NCI-H446 treated with DMSO at 0.1 percent for 48 hours (cell line): ENCODE results near the gene COL10A1.

ENCODE experiments used
- DNase-seq: peaks from one replicate; lab custom pipeline; 2025; lab: John Stamatoyannopoulos, UW

Gene COL10A1

DNA sequence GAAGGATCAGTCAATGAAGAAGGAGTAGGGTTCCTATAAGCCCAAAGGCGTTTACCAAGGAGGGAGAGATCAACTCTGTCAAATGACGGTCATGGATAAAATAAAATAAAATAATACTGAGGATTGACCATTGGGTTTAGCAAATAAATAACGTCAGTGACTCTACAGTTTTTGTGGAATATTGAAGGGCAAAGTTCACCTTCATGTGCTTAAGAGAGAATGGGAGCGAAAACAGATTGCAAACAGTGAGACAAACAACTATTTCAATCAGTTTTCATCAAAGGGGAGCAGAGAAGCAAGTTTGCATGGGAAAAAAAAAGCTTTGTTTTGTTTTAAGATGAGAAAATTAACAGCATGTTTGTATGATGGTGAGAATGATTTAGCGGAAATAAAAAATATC, 42.9 kb downstream of the COL10A1 start:
- DNase-seq: no peak

DNA sequence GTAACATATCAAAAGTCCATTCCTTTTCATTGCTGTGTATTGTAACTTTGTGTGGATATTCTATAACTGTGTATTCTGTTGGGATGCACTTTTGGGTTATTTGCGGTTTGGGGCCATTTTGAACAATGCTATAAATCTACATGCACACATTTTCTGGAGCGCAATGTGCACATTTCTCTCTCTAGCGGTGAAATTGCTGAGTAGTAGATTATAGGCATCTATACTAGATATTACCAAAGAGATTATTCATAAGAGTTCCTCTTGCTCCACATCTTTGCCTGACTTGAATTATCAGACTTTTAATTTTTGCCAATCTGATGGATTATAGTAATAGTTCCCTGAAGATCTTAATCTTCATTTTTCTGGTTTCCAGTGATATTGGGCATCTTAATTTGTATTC, 47.0 kb downstream of the COL10A1 start:
- DNase-seq: no peak

DNA sequence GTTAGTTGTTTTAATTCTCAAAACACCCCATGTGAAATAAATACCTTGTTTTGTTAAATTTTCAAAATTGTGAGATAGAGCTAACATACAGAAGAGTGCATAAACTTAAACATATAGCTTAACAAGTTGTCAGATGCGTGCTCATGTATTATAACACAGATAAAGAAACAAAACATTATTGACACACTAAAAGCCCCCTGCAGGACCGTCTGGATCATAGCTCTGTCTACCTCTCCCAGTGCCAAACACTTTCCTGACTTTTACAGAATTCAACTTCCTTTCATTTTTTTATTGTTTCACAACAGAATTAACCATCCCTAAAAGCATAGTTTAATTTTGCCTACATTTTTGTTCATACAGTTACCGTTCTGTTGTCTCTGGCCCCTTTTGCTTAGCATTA, 47.4 kb downstream of the COL10A1 start:
- DNase-seq: no peak

DNA sequence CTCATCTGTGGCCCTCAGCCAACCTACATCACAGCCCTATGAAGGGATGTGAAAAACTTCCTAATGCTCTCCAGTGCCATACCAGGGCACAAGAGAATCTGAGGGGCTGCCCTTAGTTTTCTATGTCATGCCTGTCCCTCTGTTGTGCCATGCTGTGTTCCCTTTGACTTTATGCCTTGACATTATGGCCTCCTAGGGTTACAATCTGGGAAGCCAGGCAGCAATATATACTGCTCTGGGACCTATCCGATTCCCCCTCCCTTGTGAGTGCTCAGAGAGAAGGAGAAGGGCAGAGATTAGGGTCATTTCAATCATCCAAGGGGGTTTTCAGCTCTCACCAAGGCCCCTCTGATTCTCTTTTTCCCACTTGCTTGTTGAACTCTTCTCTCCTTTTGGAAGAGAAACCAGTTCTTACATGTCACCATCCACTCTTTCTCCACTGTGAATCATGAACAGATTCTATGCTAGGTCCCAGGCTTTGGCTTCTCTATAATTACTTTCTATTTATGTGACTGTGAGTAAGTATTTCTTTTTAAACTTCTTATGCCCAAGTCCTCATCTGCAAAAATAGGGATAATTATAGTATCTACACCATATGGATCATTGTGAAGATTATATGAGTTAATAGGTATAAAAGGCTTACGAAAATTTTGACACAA, 51.1 kb downstream of the COL10A1 start:
- no peak for DNase-seq

DNA sequence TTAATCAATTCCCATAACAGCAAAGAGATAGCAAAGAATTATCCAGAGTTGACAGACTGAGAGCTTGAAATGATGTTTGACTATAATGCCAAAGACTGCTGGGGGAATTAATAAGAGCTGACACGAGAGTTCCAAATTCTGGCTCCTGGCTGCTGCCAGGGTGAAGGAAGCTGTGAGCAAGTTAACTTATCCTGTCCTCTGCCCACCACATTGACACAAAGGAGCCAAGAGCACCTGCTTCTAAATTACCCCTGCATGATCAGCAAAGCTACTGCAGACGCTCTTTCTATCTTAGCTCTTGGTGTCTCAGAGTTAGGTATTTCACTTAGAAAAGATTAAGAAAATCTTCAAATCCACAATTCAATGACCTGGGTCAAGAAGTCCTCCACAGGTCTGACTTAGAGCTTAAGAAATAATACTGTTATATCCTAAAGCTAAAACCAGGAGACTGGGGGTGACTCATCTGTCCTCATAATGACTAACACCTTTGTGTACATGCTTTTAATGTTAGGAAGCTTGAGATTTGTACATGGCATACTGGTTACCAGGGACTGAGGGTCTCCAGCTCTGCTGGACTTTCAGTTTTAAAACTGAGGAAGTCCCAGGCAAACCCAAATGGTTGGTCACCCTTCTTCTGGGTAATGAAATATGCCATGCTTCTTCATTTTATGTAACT, 52.0 kb downstream of the COL10A1 start:
- DNase-seq: no peak

DNA sequence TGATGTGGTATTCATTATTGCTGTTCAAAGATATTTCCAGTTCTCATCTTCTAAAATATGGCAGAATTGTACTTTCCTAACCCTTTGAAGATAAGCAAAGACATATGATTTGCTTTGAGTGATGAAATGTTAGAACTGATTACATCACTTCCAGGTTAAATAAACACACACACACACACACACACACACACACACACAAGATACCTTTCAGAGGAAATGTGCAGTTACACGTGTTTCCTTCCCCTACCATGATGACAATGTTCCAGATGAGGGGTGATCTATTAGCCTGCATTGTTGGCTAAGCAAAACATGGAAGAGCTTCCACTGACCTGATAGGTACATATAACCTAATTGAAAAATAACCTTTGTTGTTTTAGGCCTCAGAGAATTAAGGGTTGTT, 53.6 kb downstream of the COL10A1 start:
- DNase-seq: no peak

DNA sequence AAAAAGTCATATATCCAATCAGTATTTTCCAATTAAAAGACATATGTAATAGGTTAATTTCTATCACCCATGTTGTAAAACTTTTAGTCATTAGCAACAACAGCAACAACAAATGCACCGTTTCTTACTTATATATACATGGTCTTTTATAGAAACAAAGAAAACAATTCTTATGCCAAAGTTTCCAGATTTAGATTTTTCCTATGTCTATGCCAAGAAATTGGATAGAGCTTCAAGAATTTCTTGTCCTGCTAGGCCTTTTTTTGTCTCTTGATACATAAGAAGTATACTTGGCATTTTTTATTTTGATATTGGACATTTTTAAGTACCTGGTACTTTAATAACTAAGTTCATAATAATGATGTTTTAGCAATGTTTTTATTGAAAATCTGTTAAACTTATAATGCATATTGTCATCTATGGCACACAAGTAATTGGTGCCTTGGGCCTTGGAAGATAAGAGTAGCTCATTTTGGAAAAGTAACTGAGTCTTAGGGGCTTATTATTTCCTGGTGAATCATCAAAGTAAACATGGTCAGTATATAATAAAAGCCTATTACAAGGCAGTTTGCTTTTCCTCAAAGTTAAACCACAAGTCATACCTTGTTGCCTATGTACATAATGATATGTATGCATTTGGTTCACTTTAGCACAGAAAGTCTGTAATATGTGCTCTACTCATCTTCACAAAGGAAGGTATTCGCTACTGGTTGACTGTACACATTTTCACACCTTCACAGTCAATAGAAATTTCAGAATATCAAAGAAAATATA, 55.1 kb downstream of the COL10A1 start:
- DNase-seq: no peak

DNA sequence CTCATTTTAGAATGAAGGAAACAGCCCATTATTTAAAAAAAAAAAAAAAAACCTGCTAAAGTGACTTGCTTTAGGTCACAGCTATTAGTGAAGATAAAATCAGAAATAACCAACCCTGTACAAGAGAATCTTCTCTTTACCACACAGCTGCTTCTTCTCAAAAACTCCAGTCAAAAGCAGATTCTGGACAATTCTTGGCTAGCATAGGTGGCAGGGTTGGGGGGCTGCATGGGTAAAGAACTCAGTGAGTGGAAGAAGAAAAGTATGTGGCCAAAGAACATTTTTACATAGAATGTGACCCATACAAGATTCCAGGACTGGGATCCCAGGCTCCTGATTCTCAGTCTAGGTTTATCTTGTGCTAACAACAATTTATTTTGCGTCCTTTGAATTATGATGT, 55.8 kb downstream of the COL10A1 start:
- DNase-seq: no peak
